Smooth muscle cell of the umbilical artery (primary cell): ENCODE data around the gene TMEM184B. TPM values are rescaled to one million over a fixed set of nuclear protein-coding genes. Genes with fewer than 3 reads are reported as not detected.

ENCODE experiments used
- total RNA-seq: library from RNA; depleted of rRNA; stranded (reverse); fragments of >200 nt; gene quantifications from 2 replicates; pipeline ENCODE4 v1.2.3, GENCODE V29; 2014

Gene TMEM184B
- 43.9 and 64.7 TPM in 2 replicates for total RNA-seq

DNA sequence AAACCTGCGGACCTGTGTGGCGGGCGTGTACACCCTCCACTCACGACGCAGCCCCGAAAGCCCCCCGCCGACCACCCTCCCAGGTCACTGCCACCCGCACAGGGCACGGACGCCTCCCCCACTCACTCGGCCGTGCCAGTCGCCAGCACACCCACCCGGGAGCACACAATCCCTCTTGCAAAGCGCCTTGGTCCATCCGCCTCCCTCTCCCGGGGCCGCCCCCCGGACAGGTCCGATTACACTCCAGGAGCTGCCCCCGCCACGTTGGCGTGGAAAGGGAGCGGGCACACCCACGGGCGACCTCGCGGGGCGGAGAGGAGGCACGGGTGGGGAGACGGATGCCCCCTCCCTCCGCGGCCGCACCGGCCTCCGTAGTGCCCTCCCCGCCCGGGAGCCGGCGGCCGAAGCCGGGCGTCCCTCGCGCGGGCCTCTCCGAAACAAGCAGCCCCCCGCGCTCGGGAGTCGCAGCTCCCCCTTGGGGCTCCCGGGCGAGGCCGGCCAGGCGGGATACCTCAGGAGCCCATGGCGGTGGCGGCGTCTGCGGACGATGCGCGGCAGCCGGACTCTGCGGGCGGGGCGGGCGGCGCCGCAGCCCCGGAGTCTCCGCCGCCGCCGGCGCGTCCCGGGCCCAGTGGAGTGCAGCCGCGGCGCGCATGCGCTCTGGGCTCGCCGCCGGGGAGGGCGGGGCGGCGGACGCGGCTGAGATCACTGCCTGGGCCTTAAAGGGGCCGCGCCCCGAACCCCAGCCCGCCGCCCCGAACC lies at the start of gene TMEM184B:
TMEM184B (minus strand) TSS at position 638 of the 762 bp plus-strand sequence. CDS start 25,049 bp downstream, outside the sequence.

DNA sequence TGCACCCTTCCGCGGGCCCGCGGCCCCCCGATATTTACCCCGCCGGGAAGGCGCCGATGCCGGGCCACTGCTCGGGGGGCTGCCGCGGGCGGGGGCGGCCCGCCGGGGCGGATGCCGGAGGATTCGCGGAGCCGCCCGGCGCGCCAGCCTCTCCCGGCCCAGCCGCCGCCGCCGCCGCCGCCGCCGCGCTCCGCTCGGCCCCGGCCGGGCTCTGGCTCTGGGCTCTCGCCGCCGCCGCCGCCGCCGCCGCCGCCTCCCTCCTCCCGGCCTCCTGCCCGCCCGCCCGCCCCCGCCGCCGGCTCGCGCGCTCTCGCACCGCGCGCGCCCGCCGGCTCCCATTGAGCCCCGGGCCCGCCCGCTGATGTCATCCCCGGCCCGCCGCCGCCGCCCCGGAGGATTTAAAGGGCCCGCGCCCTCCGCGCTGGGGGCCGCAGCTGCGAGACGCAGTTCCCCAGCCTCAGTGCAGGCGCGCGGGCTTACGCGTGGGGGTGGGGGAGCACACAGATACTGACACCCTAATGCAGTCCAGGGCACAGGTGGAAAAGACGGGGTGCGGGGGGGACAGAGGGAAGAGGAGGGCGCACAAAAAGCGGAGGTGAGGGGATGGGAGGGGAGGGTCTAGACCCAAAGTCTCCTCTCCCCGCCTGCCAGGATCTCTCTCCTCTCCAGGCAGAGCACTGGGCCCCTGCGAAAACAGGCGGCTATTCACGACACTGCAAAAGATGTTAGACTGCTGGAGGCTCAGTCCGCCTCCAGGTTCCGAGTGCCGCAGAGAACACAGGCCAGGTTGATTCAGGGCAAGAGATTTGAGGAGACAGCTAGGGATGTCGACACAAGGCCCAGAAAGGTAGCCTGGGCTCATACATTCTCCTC lies 44.5 kb upstream of the TMEM184B start, which contains the start of gene CSNK1E:
CSNK1E (minus strand) TSS at position 312 of the 873 bp plus-strand sequence. CDS start 3,276 bp downstream, outside the sequence.

GRCh38 chr22:38201711-38202436 lies 70.9 kb downstream of the TMEM184B start, which contains the start of gene MAFF:
TSS of gene MAFF (plus strand) at chr22:38201994. CDS start at chr22:38213854, 11,860 bp downstream.

GRCh38 chr22:38181453-38182200 lies 91.2 kb downstream of the TMEM184B start, which contains the start of gene PLA2G6:
TSS of gene PLA2G6 (minus strand) at chr22:38181830. CDS start at chr22:38169426, 12,404 bp downstream.

Other genes with a start within 250 kb of the TMEM184B start
- 9.8 and 17.2 TPM in 2 replicates for gene PICK1, start 215.6 kb downstream of the TMEM184B start, total RNA-seq
- gene SLC16A8, start 188.8 kb downstream of the TMEM184B start, total RNA-seq, result 0.30 TPM in 1 of 2 replicates, not detected in the other
- under 0.01 and 0.18 TPM in 2 replicates for gene BAIAP2L2, start 162.3 kb downstream of the TMEM184B start, total RNA-seq
- 11.3 and 13.4 TPM in 2 replicates for gene PLA2G6, start 91.2 kb downstream of the TMEM184B start, total RNA-seq
- 17.5 and 46.3 TPM in 2 replicates for gene MAFF, start 71.0 kb downstream of the TMEM184B start, total RNA-seq
- 93.2 and 181 TPM in 2 replicates for gene CSNK1E, start 44.4 kb upstream of the TMEM184B start, total RNA-seq
- gene KCNJ4, start 182.2 kb upstream of the TMEM184B start, total RNA-seq, result not detected in 2 replicates
- gene KDELR3, start 195.1 kb upstream of the TMEM184B start, total RNA-seq, result 160 and 218 TPM in 2 replicates
- gene DDX17, start 233.3 kb upstream of the TMEM184B start, total RNA-seq, result 381 and 423 TPM in 2 replicates